Neural progenitor cell (in vitro differentiated cells): ENCODE results near the gene PTGS2.

Source experiments
- EZH2 ChIP-seq: fragments of 200-600 bp; sonication (generic); IDR thresholded peaks from 2 replicates; pipeline ENCODE4 v1.6.1; 2017; ENCODE audit warnings: antibody characterized with exemption, mild to moderate bottlenecking, moderate library complexity
- TF ChIP-seq, protein P1 (sequence below): fragments of 200-600 bp; sonication (generic); IDR thresholded peaks from 2 replicates; pipeline ENCODE4 v1.5.1; 2017; ENCODE audit warnings: antibody characterized with exemption, mild to moderate bottlenecking

DNA sequence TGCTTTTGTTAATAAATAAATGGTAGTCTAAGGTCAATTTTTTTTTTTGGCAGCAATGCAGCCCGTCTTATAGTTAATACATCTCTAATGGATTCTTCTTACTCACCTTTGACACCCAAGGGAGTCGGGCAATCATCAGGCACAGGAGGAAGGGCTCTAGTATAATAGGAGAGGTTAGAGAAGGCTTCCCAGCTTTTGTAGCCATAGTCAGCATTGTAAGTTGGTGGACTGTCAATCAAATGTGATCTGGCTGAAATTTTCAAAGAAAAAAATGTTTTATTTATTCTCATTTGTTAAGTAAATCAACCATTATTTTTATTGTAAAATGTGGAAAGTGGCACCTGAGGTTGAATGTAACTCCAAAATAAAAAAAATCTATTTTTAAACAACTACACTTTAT is 2.1 kb downstream of the PTGS2 start:
- TF ChIP-seq, protein P1, sequence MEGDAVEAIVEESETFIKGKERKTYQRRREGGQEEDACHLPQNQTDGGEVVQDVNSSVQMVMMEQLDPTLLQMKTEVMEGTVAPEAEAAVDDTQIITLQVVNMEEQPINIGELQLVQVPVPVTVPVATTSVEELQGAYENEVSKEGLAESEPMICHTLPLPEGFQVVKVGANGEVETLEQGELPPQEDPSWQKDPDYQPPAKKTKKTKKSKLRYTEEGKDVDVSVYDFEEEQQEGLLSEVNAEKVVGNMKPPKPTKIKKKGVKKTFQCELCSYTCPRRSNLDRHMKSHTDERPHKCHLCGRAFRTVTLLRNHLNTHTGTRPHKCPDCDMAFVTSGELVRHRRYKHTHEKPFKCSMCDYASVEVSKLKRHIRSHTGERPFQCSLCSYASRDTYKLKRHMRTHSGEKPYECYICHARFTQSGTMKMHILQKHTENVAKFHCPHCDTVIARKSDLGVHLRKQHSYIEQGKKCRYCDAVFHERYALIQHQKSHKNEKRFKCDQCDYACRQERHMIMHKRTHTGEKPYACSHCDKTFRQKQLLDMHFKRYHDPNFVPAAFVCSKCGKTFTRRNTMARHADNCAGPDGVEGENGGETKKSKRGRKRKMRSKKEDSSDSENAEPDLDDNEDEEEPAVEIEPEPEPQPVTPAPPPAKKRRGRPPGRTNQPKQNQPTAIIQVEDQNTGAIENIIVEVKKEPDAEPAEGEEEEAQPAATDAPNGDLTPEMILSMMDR = no peak
- no peak for TF ChIP-seq EZH2
